GM12878 (cell line): Measurements from ENCODE around the gene ANKS1A.

ENCODE experiments used
- BCL11A ChIP-seq: IDR thresholded peaks from 2 replicates; pipeline ENCODE4 v1.6.1; 2011; ENCODE audit warnings: low read depth, low read length
- EP300 ChIP-seq, 2 experiments: fragments of 150-350 bp in 1 of 2; IDR thresholded peaks; 2 replicates each; pipeline ENCODE4 v1.6.1; 2011 to 2012; ENCODE audit warnings: low read depth in 2 of 2, low read length in 2 of 2, borderline replicate concordance in 1 of 2, improper control_type of control experiment in 1 of 2, inconsistent platforms in 1 of 2; ENCODE audit not compliant: control insufficient read depth in 1 of 2
- JUND ChIP-seq: IDR thresholded peaks from 2 replicates; pipeline ENCODE4 v1.6.1; 2012; ENCODE audit warnings: low read depth, mild to moderate bottlenecking, low read length, improper control_type of control experiment, moderate library complexity
- KAT2A ChIP-seq: conservative IDR thresholded peaks from 2 replicates; pipeline ENCODE4 v1.6.1; 2011; ENCODE audit warnings: low read depth, low read length; ENCODE audit not compliant: control insufficient read depth
- POLR2AphosphoS5 ChIP-seq: IDR thresholded peaks from 2 replicates; pipeline ENCODE4 v1.6.1; 2011; ENCODE audit warnings: mild to moderate bottlenecking, low read length, inconsistent platforms
- TAF1 ChIP-seq: IDR thresholded peaks from 2 replicates; pipeline ENCODE4 v1.6.1; 2011; ENCODE audit warnings: mild to moderate bottlenecking, low read depth, low read length, borderline replicate concordance
- TF ChIP-seq, protein P1 (sequence below), 3 experiments: IDR thresholded peaks in 2 of 3; conservative IDR thresholded peaks in 1 of 3; 2 replicates each; pipeline ENCODE4 v1.5.1; 2011; ENCODE audit warnings: low read depth in 3 of 3, low read length in 3 of 3, mild to moderate bottlenecking in 3 of 3, control low read depth in 2 of 3, moderate library complexity in 2 of 3, inconsistent platforms in 1 of 3, mixed read lengths in 1 of 3; ENCODE audit not compliant: control insufficient read depth in 2 of 3, insufficient read depth in 1 of 3; ENCODE audit errors: extremely low read depth in 1 of 3
- TF ChIP-seq, protein P2 (sequence below): fragments of 450-650 bp; formaldehyde crosslinking; IDR thresholded peaks from 2 replicates; pipeline ENCODE4 v1.5.0; 2022; ENCODE audit warnings: mild to moderate bottlenecking, missing genetic modification characterization

DNA sequence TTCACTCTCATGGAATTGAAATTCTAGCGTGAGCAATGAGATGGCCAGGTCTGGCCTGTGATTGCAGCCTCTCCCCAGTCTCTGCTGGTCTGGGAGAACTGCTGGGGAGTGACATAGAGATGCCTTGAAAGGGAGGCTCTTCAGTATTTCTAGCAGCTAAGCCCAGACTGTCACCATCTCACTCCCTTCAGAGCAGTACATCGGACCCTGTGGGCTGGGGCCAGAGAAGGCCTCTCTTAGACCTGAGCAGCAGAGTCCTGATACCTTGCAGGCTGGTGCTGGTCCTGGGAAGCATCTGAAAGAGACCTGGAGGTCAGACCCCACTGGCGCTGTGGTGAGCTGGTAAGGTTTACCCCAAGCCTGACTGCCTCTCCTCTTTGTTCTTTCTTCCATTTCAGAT is 164.6 kb downstream of the ANKS1A start:
- TF ChIP-seq, protein P1, sequence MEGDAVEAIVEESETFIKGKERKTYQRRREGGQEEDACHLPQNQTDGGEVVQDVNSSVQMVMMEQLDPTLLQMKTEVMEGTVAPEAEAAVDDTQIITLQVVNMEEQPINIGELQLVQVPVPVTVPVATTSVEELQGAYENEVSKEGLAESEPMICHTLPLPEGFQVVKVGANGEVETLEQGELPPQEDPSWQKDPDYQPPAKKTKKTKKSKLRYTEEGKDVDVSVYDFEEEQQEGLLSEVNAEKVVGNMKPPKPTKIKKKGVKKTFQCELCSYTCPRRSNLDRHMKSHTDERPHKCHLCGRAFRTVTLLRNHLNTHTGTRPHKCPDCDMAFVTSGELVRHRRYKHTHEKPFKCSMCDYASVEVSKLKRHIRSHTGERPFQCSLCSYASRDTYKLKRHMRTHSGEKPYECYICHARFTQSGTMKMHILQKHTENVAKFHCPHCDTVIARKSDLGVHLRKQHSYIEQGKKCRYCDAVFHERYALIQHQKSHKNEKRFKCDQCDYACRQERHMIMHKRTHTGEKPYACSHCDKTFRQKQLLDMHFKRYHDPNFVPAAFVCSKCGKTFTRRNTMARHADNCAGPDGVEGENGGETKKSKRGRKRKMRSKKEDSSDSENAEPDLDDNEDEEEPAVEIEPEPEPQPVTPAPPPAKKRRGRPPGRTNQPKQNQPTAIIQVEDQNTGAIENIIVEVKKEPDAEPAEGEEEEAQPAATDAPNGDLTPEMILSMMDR (IDR thresholded peaks at IDR 0.05 in 2 of 3, conservative IDR thresholded peaks at IDR 0.05 in 1 of 3; ENCODE audit: control insufficient read depth in 2 of 3, extremely low read depth in 1 of 3, insufficient read depth in 1 of 3, low read depth in 3 of 3, low read length in 3 of 3), result no peak
- TF ChIP-seq, protein P2, sequence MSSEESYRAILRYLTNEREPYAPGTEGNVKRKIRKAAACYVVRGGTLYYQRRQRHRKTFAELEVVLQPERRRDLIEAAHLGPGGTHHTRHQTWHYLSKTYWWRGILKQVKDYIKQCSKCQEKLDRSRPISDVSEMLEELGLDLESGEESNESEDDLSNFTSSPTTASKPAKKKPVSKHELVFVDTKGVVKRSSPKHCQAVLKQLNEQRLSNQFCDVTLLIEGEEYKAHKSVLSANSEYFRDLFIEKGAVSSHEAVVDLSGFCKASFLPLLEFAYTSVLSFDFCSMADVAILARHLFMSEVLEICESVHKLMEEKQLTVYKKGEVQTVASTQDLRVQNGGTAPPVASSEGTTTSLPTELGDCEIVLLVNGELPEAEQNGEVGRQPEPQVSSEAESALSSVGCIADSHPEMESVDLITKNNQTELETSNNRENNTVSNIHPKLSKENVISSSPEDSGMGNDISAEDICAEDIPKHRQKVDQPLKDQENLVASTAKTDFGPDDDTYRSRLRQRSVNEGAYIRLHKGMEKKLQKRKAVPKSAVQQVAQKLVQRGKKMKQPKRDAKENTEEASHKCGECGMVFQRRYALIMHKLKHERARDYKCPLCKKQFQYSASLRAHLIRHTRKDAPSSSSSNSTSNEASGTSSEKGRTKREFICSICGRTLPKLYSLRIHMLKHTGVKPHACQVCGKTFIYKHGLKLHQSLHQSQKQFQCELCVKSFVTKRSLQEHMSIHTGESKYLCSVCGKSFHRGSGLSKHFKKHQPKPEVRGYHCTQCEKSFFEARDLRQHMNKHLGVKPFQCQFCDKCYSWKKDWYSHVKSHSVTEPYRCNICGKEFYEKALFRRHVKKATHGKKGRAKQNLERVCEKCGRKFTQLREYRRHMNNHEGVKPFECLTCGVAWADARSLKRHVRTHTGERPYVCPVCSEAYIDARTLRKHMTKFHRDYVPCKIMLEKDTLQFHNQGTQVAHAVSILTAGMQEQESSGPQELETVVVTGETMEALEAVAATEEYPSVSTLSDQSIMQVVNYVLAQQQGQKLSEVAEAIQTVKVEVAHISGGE (CRISPR knock-in tag), result no peak
- no peak for TF ChIP-seq KAT2A
- TF ChIP-seq TAF1, result no peak
- TF ChIP-seq EP300 (IDR thresholded peaks at IDR 0.05; ENCODE audit: borderline replicate concordance in 1 of 2, control insufficient read depth in 1 of 2, low read depth in 2 of 2, low read length in 2 of 2), result no peak
- no peak for TF ChIP-seq JUND
- TF ChIP-seq BCL11A, result no peak
- no peak for TF ChIP-seq POLR2AphosphoS5
